ENCODE results near the gene MLPH.
A peak's percentile ranks its signal among the peaks of the same experiment; 100 is the strongest.

Gene MLPH

GRCh38 chr2:237603718-237604362, 116.8 kb downstream of the MLPH start:
- DNase-seq (ENCODE audit: low spot score), result peak; percentile 65

GRCh38 chr2:237604391-237604790, 117.3 kb downstream of the MLPH start:
- no peak for DNase-seq (ENCODE audit: low spot score)
